NOMO-1 treated with dmso at 0.1 percent for 144 hours (cell line): ENCODE data around the gene PCYT2.

Experiments
- DNase-seq: peaks from one replicate; lab custom pipeline; 2025; ENCODE audit not compliant: unreplicated experiment; lab: John Stamatoyannopoulos, UW

The PCYT2 gene

GRCh38 chr17:81914103-81914850 lies 3.1 kb upstream of the PCYT2 start:
- DNase-seq: no peak

GRCh38 chr17:81913394-81914102 lies 2.3 kb upstream of the PCYT2 start:
- DNase-seq: no peak

- DNase-seq: no peak
Observed at GRCh38 chr17:81912441-81913309, 1.5 kb upstream of the PCYT2 start.

- DNase-seq: no peak
Observed at GRCh38 chr17:81911969-81912368, 770 bp upstream of the PCYT2 start.

- no peak for DNase-seq
Observed at GRCh38 chr17:81910840-81911276, 341 bp downstream of the PCYT2 start.

GRCh38 chr17:81909966-81910839 lies 996 bp downstream of the PCYT2 start:
- no peak for DNase-seq

- DNase-seq: no peak
Observed at GRCh38 chr17:81909231-81909630, 2.0 kb downstream of the PCYT2 start.

GRCh38 chr17:81908793-81909192 lies 2.4 kb downstream of the PCYT2 start:
- DNase-seq: no peak

GRCh38 chr17:81907219-81908145 lies 3.7 kb downstream of the PCYT2 start:
- DNase-seq: no peak

GRCh38 chr17:81906476-81907218 lies 4.6 kb downstream of the PCYT2 start:
- DNase-seq: no peak

GRCh38 chr17:81905993-81906392 lies 5.2 kb downstream of the PCYT2 start:
- no peak for DNase-seq

GRCh38 chr17:81905424-81905875 lies 5.7 kb downstream of the PCYT2 start:
- DNase-seq: no peak

GRCh38 chr17:81904600-81905423 lies 6.4 kb downstream of the PCYT2 start:
- DNase-seq: no peak

GRCh38 chr17:81903896-81904599 lies 7.2 kb downstream of the PCYT2 start:
- no peak for DNase-seq

- DNase-seq: no peak
Observed at GRCh38 chr17:81903415-81903831, 7.8 kb downstream of the PCYT2 start.

GRCh38 chr17:81902653-81903414 lies 8.4 kb downstream of the PCYT2 start:
- DNase-seq: no peak
